Left renal cortex interstitium (tissue), 4 donors: ENCODE data around the gene GGPS1. TPM values are rescaled to one million over a fixed set of nuclear protein-coding genes. Genes with fewer than 3 reads are reported as not detected.
A peak's percentile ranks its signal among the peaks of the same experiment; 100 is the strongest.
"Not testable (repeated sequence)": the region's sequence is repeated elsewhere in the genome, so short reads cannot be mapped to it uniquely, and the experiment has no call there.

ENCODE experiments used
- DNase-seq, 4 donors: peaks; one replicate each; pipeline ENCODE4 v3.0.0-alpha.2; 2013; ENCODE audit warnings: low read depth in 4 of 4, low spot score in 2 of 4, missing footprints in 1 of 4
- polyA plus RNA-seq, 4 donors: library from polyadenylated mRNA; unstranded; fragments of 120-200 nt; gene quantifications; one replicate each; pipeline ENCODE4 v1.2.1, GENCODE V29; 2013; ENCODE audit not compliant: insufficient read length in 4 of 4

The GGPS1 gene
- 10 to 100 TPM; 47.7 to 61.1 (median 57.2) TPM for polyA plus RNA-seq

GRCh38 chr1:235328271-235329138 lies at the start of gene GGPS1:
Gene GGPS1, plus strand, starts transcription at chr1:235328570. Its CDS starts 6,695 bp downstream, at chr1:235335265.
- DNase-seq: peak; percentile 99 to 100 (median 99)

GRCh38 chr1:235278915-235279292 lies 49.5 kb upstream of the GGPS1 start:
- no peak for DNase-seq

- no peak for DNase-seq
These were observed 48.7 kb upstream of the GGPS1 start for GRCh38 chr1:235279694-235280093.

GRCh38 chr1:235280467-235280866 lies 47.9 kb upstream of the GGPS1 start:
- DNase-seq: no peak

GRCh38 chr1:235283636-235284035 lies 44.7 kb upstream of the GGPS1 start:
- DNase-seq: not testable (repeated sequence)

- DNase-seq: no peak
These were observed 44.1 kb upstream of the GGPS1 start for GRCh38 chr1:235284231-235284769.

GRCh38 chr1:235286667-235287066 lies 41.7 kb upstream of the GGPS1 start:
- no peak for DNase-seq

GRCh38 chr1:235287208-235287882 lies 41.0 kb upstream of the GGPS1 start:
- DNase-seq: no peak

GRCh38 chr1:235289859-235290739 lies 38.3 kb upstream of the GGPS1 start:
- DNase-seq: no peak

GRCh38 chr1:235290740-235291502 lies 37.4 kb upstream of the GGPS1 start:
- DNase-seq: no peak

- DNase-seq: no peak
These were observed 36.7 kb upstream of the GGPS1 start for GRCh38 chr1:235291599-235292091.

GRCh38 chr1:235292790-235293189 lies 35.6 kb upstream of the GGPS1 start:
- DNase-seq: no peak

GRCh38 chr1:235293322-235293942 lies 34.9 kb upstream of the GGPS1 start:
- DNase-seq: no peak

GRCh38 chr1:235295902-235296350 lies 32.4 kb upstream of the GGPS1 start:
- no peak for DNase-seq

GRCh38 chr1:235296729-235297128 lies 31.6 kb upstream of the GGPS1 start:
- no peak for DNase-seq

GRCh38 chr1:235297579-235297978 lies 30.8 kb upstream of the GGPS1 start:
- no peak for DNase-seq

GRCh38 chr1:235298758-235299157 lies 29.6 kb upstream of the GGPS1 start:
- DNase-seq: no peak

GRCh38 chr1:235299169-235299858 lies 29.1 kb upstream of the GGPS1 start:
- no peak for DNase-seq

GRCh38 chr1:235302143-235302542 lies 26.2 kb upstream of the GGPS1 start:
- DNase-seq: no peak
